Nephron (organoid): Measurements from ENCODE around the gene RGS14.

Experiments used
- H3K27ac Mint-ChIP-seq, 3 experiments: 2 replicates each; pipeline ENCODE4 v1.8.0; 2020; ENCODE audit warnings: mixed read lengths in 3 of 3, mild to moderate bottlenecking in 2 of 3, moderate library complexity in 1 of 3
- H3K27me3 Mint-ChIP-seq: 2 replicates; pipeline ENCODE4 v1.8.0; 2021; ENCODE audit warnings: low read depth, mild to moderate bottlenecking, moderate library complexity, mixed read lengths
- H3K36me3 Mint-ChIP-seq: 2 replicates; pipeline ENCODE4 v1.8.0; 2020; ENCODE audit warnings: low read depth, mixed read lengths
- H3K4me1 Mint-ChIP-seq: 2 replicates; pipeline ENCODE4 v1.8.0; 2020; ENCODE audit warnings: mixed read lengths
- H3K4me3 Mint-ChIP-seq, 3 experiments: 2 replicates each; pipeline ENCODE4 v1.8.0; 2020; ENCODE audit warnings: mild to moderate bottlenecking in 3 of 3, mixed read lengths in 3 of 3, moderate library complexity in 2 of 3
- H3K9me3 Mint-ChIP-seq: 2 replicates; pipeline ENCODE4 v1.8.0; 2020; ENCODE audit warnings: mixed read lengths
- TF ChIP-seq, protein P1 (sequence below), 3 experiments: fragments of 200-600 bp; sonication (generic); IDR thresholded peaks; one replicate each; pipeline ENCODE4 v1.5.0; 2021; ENCODE audit warnings: antibody characterized with exemption in 3 of 3; ENCODE audit not compliant: unreplicated experiment in 3 of 3

Gene RGS14

DNA sequence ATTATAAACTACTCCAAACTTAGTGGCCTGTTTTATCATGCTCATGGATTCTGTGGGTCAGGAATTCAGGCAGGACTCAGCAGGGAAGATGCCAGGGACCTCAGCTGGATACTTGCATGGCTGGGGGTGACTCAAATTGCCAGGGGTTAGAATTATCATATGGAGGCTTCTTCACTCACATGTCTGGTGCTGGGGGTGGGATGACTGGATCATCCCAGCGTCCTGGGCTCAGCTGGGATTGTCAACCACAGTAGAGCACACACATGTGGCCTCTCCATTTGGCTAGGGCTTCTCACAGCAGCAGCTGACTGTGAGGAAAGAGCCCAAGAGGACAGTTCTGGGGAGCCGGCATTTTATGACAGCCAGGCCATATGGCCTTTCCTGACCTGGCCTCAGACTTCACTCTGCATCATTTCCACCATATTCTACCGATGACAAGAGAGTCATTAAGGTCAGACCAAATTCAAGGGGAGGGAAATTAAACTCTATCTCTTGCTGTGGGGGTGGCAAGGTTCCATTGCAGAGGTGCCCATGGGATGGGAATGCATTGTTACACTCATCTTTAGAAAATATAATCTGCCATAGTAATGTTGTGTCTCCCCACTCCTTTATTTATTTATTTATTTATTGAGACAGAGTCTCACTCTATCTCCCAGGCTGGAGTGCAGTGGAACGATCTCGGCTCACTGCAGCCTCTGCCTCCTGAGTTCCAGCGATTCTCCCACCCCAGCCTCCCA lies 63.5 kb downstream of the RGS14 start:
- H3K9me3 Mint-ChIP-seq, result no peaks in the 10 kb centered on the region
- no peak overlapping the region for H3K27ac Mint-ChIP-seq
- peaks cover 10% of the 10 kb centered on the region for H3K27me3 Mint-ChIP-seq
- H3K36me3 Mint-ChIP-seq, result no peaks in the 10 kb centered on the region
- H3K4me1 Mint-ChIP-seq, result peaks cover 7% of the 10 kb centered on the region
- TF ChIP-seq, protein P1, sequence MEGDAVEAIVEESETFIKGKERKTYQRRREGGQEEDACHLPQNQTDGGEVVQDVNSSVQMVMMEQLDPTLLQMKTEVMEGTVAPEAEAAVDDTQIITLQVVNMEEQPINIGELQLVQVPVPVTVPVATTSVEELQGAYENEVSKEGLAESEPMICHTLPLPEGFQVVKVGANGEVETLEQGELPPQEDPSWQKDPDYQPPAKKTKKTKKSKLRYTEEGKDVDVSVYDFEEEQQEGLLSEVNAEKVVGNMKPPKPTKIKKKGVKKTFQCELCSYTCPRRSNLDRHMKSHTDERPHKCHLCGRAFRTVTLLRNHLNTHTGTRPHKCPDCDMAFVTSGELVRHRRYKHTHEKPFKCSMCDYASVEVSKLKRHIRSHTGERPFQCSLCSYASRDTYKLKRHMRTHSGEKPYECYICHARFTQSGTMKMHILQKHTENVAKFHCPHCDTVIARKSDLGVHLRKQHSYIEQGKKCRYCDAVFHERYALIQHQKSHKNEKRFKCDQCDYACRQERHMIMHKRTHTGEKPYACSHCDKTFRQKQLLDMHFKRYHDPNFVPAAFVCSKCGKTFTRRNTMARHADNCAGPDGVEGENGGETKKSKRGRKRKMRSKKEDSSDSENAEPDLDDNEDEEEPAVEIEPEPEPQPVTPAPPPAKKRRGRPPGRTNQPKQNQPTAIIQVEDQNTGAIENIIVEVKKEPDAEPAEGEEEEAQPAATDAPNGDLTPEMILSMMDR (IDR thresholded peaks at IDR 0.05; ENCODE audit: unreplicated experiment in 3 of 3), result no peak
- H3K4me3 Mint-ChIP-seq, result no peak overlapping the region
